Lower leg skin (tissue), 3 donors: ENCODE data around the gene POM121L2.

Experiments
- POLR2A ChIP-seq, 2 donors: fragments of 450-650 bp; IDR thresholded peaks; one replicate each; pipeline ENCODE4 v1.6.1; 2016 to 2017; ENCODE audit warnings: antibody characterized with exemption in 2 of 2, mild to moderate bottlenecking in 1 of 2, moderate library complexity in 1 of 2
- TF ChIP-seq, protein P1 (sequence below), 3 donors: fragments of 450-650 bp; IDR thresholded peaks; one replicate each; pipeline ENCODE4 v1.5.1; 2016; ENCODE audit warnings: antibody characterized with exemption in 3 of 3, mild to moderate bottlenecking in 3 of 3, moderate library complexity in 2 of 3

DNA sequence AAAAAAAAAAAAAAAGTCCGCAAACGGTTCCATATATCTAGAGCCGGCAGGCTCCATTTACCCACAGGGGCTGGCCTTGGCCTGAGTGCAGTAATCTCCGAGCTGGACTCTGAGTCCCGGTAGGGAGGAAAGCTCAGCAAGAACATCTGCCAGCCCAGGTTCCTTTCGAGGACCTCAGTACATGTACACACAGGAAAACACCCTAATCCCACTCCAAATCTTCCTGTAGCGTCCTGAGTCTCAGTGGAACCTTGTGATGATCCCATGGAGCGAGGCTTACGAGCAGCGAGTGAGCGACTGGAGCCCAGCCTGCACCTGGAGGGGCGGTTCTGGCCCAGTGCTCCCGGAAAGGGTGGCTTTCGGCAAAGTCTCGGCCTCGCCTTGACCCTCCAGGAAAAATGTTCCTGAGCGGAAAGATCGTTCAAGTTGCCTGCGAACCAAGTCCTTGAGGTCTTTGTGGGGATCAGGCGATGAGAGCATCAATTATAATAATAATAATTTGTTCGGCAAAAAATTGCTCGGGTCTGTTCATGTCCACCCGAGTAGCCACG is 32.5 kb downstream of the POM121L2 start:
- no peak for TF ChIP-seq POLR2A (IDR thresholded peaks at IDR 0.05)
- TF ChIP-seq, protein P1, sequence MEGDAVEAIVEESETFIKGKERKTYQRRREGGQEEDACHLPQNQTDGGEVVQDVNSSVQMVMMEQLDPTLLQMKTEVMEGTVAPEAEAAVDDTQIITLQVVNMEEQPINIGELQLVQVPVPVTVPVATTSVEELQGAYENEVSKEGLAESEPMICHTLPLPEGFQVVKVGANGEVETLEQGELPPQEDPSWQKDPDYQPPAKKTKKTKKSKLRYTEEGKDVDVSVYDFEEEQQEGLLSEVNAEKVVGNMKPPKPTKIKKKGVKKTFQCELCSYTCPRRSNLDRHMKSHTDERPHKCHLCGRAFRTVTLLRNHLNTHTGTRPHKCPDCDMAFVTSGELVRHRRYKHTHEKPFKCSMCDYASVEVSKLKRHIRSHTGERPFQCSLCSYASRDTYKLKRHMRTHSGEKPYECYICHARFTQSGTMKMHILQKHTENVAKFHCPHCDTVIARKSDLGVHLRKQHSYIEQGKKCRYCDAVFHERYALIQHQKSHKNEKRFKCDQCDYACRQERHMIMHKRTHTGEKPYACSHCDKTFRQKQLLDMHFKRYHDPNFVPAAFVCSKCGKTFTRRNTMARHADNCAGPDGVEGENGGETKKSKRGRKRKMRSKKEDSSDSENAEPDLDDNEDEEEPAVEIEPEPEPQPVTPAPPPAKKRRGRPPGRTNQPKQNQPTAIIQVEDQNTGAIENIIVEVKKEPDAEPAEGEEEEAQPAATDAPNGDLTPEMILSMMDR (IDR thresholded peaks at IDR 0.05): no peak
